Endothelial cell (in vitro differentiated cells): ENCODE results near the gene QSER1. TPM values are rescaled to one million over a fixed set of nuclear protein-coding genes. Genes with fewer than 3 reads are reported as not detected.
"Not testable (repeated sequence)": the region's sequence is repeated elsewhere in the genome, so short reads cannot be mapped to it uniquely, and the experiment has no call there.

Experiments used
- DNase-seq: peaks from one replicate; pipeline ENCODE4 v3.0.0; 2021; ENCODE audit warnings: low spot score
- H3K27ac Mint-ChIP-seq: one replicate; pipeline ENCODE4 v1.8.0; 2021; ENCODE audit warnings: mixed read lengths, inconsistent platforms; ENCODE audit not compliant: unreplicated experiment
- H3K27me3 Mint-ChIP-seq: one replicate; pipeline ENCODE4 v1.8.0; 2021; ENCODE audit warnings: mild to moderate bottlenecking, moderate library complexity, mixed read lengths, inconsistent platforms; ENCODE audit not compliant: unreplicated experiment
- H3K36me3 Mint-ChIP-seq: one replicate; pipeline ENCODE4 v1.8.0; 2021; ENCODE audit warnings: mild to moderate bottlenecking, low read depth, mixed read lengths, inconsistent platforms; ENCODE audit not compliant: unreplicated experiment
- H3K4me1 Mint-ChIP-seq: one replicate; pipeline ENCODE4 v1.8.0; 2021; ENCODE audit warnings: mild to moderate bottlenecking, mixed read lengths, inconsistent platforms; ENCODE audit not compliant: unreplicated experiment
- H3K4me3 Mint-ChIP-seq: one replicate; pipeline ENCODE4 v1.8.0; 2021; ENCODE audit warnings: mild to moderate bottlenecking, mixed read lengths, inconsistent platforms; ENCODE audit not compliant: unreplicated experiment
- H3K9me3 Mint-ChIP-seq: one replicate; pipeline ENCODE4 v1.8.0; 2021; ENCODE audit warnings: mixed read lengths, inconsistent platforms; ENCODE audit not compliant: unreplicated experiment
- total RNA-seq: library from RNA; stranded (reverse); fragmentation: NEBNext Ultra II Directional; extraction: Animal tissue kit (Norgen Biotek cat#: 25700); gene quantifications from one replicate; pipeline ENCODE4 v1.2.1, GENCODE V29; 2021; ENCODE audit not compliant: unreplicated experiment
- TF ChIP-seq, protein P1 (sequence below): fragments of 200-600 bp; sonication (generic); IDR thresholded peaks from one replicate; pipeline ENCODE4 v1.5.0; 2021; ENCODE audit warnings: antibody characterized with exemption; ENCODE audit not compliant: unreplicated experiment

Gene QSER1
- total RNA-seq, 1 donor from 2014 or later, result 57.4 TPM

- Mint-ChIP-seq H3K27ac (no peak overlapping the region), H3K36me3 (no peaks in the 10 kb centered on the region), H3K4me1 (peaks cover 5% of the 10 kb centered on the region), H3K9me3 (no peaks in the 10 kb centered on the region), H3K27me3 (no peaks in the 10 kb centered on the region), H3K4me3 (no peak overlapping the region)
- TF ChIP-seq, protein P1, sequence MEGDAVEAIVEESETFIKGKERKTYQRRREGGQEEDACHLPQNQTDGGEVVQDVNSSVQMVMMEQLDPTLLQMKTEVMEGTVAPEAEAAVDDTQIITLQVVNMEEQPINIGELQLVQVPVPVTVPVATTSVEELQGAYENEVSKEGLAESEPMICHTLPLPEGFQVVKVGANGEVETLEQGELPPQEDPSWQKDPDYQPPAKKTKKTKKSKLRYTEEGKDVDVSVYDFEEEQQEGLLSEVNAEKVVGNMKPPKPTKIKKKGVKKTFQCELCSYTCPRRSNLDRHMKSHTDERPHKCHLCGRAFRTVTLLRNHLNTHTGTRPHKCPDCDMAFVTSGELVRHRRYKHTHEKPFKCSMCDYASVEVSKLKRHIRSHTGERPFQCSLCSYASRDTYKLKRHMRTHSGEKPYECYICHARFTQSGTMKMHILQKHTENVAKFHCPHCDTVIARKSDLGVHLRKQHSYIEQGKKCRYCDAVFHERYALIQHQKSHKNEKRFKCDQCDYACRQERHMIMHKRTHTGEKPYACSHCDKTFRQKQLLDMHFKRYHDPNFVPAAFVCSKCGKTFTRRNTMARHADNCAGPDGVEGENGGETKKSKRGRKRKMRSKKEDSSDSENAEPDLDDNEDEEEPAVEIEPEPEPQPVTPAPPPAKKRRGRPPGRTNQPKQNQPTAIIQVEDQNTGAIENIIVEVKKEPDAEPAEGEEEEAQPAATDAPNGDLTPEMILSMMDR, result no peak
- no peak for DNase-seq
Observed at GRCh38 chr11:33027846-33028536, 135.4 kb downstream of the QSER1 start.

GRCh38 chr11:33028537-33028914 is 135.9 kb downstream of the QSER1 start:
- Mint-ChIP-seq H3K36me3 (no peaks in the 10 kb centered on the region), H3K27me3 (no peaks in the 10 kb centered on the region), H3K4me1 (peaks cover 5% of the 10 kb centered on the region), H3K27ac (no peak overlapping the region), H3K9me3 (no peaks in the 10 kb centered on the region), H3K4me3 (no peak overlapping the region)
- TF ChIP-seq, protein P1, result no peak
- no peak for DNase-seq

DNA sequence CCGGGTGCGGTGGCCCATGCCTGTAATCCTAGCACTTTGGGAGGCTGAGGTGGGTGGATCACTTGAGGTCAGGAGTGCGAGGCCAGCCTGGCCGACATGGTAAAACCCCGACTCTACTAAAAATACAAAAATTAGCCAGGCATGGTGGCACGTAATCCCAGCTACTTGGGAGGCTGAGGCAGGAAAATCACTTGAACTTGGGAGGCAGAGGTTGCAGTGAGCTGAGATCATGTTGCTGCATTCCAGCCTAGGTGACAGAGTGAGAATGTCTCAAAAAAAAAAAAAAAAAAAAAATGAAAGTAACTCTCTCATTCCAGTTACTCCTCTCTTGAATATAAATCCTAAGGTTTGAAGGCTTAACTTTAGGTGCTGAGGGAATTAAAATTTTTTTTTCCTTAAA is 136.6 kb downstream of the QSER1 start:
- not testable (repeated sequence) for H3K27ac Mint-ChIP-seq, H3K36me3 Mint-ChIP-seq, H3K4me3 Mint-ChIP-seq, H3K9me3 Mint-ChIP-seq, DNase-seq, H3K27me3 Mint-ChIP-seq, H3K4me1 Mint-ChIP-seq

Other genes with a start within 250 kb of the QSER1 start
- not detected for gene CCDC73, start 98.1 kb upstream of the QSER1 start, total RNA-seq
- not detected for gene PRRG4, start 62.9 kb upstream of the QSER1 start, total RNA-seq
- 0.74 TPM for gene DEPDC7, start 123.1 kb downstream of the QSER1 start, total RNA-seq
- gene TCP11L1, start 146.8 kb downstream of the QSER1 start, total RNA-seq, result 26.2 TPM